Transverse colon (tissue), 4 donors: ENCODE data around the gene INAVA. TPM values are rescaled to one million over a fixed set of nuclear protein-coding genes. Genes with fewer than 3 reads are reported as not detected.
"Not testable (repeated sequence)": the region's sequence is repeated elsewhere in the genome, so short reads cannot be mapped to it uniquely, and the experiment has no call there.

Source experiments
- DNase-seq: peaks from one replicate; pipeline ENCODE4 v3.0.0-alpha.2; 2019
- H3K27ac ChIP-seq, 4 donors: fragments of 200-600 bp; sonication (generic); 2 replicates each; pipeline ENCODE4 v1.5.1; 2016 to 2018; ENCODE audit warnings: inconsistent platforms in 4 of 4
- H3K27me3 ChIP-seq: fragments of 200-600 bp; sonication (generic); 2 replicates; pipeline ENCODE4 v1.5.1; 2017; ENCODE audit warnings: inconsistent platforms
- H3K36me3 ChIP-seq, 4 donors: fragments of 200-600 bp; sonication (generic); 2 replicates each; pipeline ENCODE4 v1.5.1; 2017 to 2019; ENCODE audit warnings: inconsistent platforms in 4 of 4
- H3K4me1 ChIP-seq, 4 donors: fragments of 200-600 bp; sonication (generic); 2 replicates each; pipeline ENCODE4 v1.5.1; 2017 to 2020; ENCODE audit warnings: inconsistent platforms in 4 of 4
- H3K4me3 ChIP-seq, 4 donors: fragments of 200-600 bp; sonication (generic); 1 replicate in 1 of 4; 2 replicates in 3 of 4; pipeline versions ENCODE4 v1.5.1 to v1.6.1; 2017 to 2019; ENCODE audit warnings: inconsistent platforms in 4 of 4
- H3K9me3 ChIP-seq, 2 donors: fragments of 200-600 bp; sonication (generic); 2 replicates each; pipeline ENCODE4 v1.5.1; 2017 to 2019; ENCODE audit warnings: inconsistent platforms in 2 of 2
- CTCF ChIP-seq, 5 experiments: fragments of 200-600 bp in 3 of 5; fragments of 450-650 bp in 2 of 5; sonication (generic) in 3 of 5; IDR thresholded peaks; 1 replicate in 2 of 5; 2 replicates in 3 of 5; pipeline ENCODE4 v1.5.1; 2016 to 2017; ENCODE audit warnings: antibody characterized with exemption in 5 of 5, inconsistent platforms in 3 of 5, mild to moderate bottlenecking in 2 of 5, moderate library complexity in 1 of 5
- EP300 ChIP-seq: sonication (generic); formaldehyde crosslinking; IDR thresholded peaks from one replicate; pipeline ENCODE4 v1.6.1; 2017; ENCODE audit warnings: antibody characterized with exemption, low read depth
- POLR2A ChIP-seq: fragments of 450-650 bp; IDR thresholded peaks from one replicate; pipeline ENCODE4 v1.6.1; 2016; ENCODE audit warnings: antibody characterized with exemption, mild to moderate bottlenecking, moderate library complexity
- POLR2AphosphoS5 ChIP-seq, 3 donors: sonication (generic); formaldehyde crosslinking; IDR thresholded peaks; one replicate each; pipeline ENCODE4 v1.6.1; 2016; ENCODE audit warnings: antibody characterized with exemption in 3 of 3
- WGBS, 2 donors: methylation state at CpG; one replicate each; pipeline ENCODE4 v1.1.5; 2018; ENCODE audit warnings: low coverage in 1 of 2; 5-methylcytosine and 5-hydroxymethylcytosine counted together
- in situ Hi-C, 4 donors: fragments of 200-750 bp; cut with MboI; loops; one replicate each; pipeline versions ENCODE4 v1.15.0 to v1.15.1; 2017; ENCODE audit warnings: low sequenced_read_pairs in 3 of 4, low pct_ligation_motif_present in 1 of 4, low pct_unique_long_range_greater_than_20kb in 1 of 4
- intact Hi-C: fragments of 100-400 bp; cut with DNase I; formaldehyde crosslinking; loops from one replicate; pipeline ENCODE4 v1.15.1; 2023; ENCODE audit warnings: low total_unique reads
- total RNA-seq, 4 donors: library from RNA; depleted of rRNA; stranded (reverse); fragments of >200 nt; gene quantifications; one replicate each; pipeline ENCODE4 v1.1.0, GENCODE V29; 2016

INAVA gene
- total RNA-seq, 4 donors from 2014 or later = 139 to 609 (median 265) TPM

GRCh38 chr1:200923601-200924000 lies 28.9 kb downstream of the INAVA start:
- intact Hi-C loops = no loop called here
- Histone ChIP-seq H3K4me3 (no peak overlapping the region), H3K9me3 (no peaks in the 10 kb centered on the region), H3K4me1 (no peaks in the 10 kb centered on the region), H3K27ac (no peak overlapping the region), H3K27me3 (no peaks in the 10 kb centered on the region), H3K36me3 (no peaks in the 10 kb centered on the region)
- TF ChIP-seq EP300 = no peak
- no peak for TF ChIP-seq CTCF (IDR thresholded peaks at IDR 0.05)
- TF ChIP-seq POLR2AphosphoS5 (IDR thresholded peaks at IDR 0.05) = no peak
- TF ChIP-seq POLR2A = no peak
- no peak for DNase-seq
- in situ Hi-C loops = no loop called here
- 80% methylated on average over 1 of the region's 1 CpG; no CpG with 5 or more reads in 1 of the 2 donors for WGBS, 2 donors

DNA sequence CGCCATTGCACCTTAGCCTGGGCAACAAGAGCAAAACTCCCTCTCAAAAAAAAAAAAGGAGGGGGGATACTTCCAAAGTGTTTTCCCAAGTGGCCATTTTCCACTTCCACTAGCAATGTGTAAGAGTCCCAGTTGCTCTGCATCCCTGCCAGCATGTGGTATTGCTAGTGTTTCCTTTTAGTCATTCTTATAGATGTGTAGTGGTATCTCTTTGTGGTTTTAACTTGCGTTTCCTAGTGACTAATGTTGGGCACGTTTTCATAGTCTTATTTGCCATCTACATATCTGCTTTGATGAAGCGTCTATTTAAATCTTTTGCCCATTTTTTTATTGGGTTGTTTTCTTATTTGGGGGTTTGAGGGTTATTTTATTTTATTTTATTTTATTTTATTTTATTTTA lies 31.1 kb downstream of the INAVA start:
- H3K9me3 ChIP-seq = no peaks in the 10 kb centered on the region
- intact Hi-C loops = no loop called here
- H3K27me3 ChIP-seq = no peaks in the 10 kb centered on the region
- no peaks in the 10 kb centered on the region for H3K36me3 ChIP-seq
- WGBS, 2 donors = 78% methylated on average over 4 of the region's 4 CpGs
- no peak overlapping the region for H3K27ac ChIP-seq
- DNase-seq = no peak
- no peak for TF ChIP-seq EP300
- TF ChIP-seq POLR2AphosphoS5 (IDR thresholded peaks at IDR 0.05) = no peak
- no peak for TF ChIP-seq CTCF (IDR thresholded peaks at IDR 0.05)
- H3K4me1 ChIP-seq = peaks cover 0 to 6% (median 0%) of the 10 kb centered on the region in 4 donors
- in situ Hi-C loops = no loop called here
- no peak overlapping the region for H3K4me3 ChIP-seq

GRCh38 chr1:200929530-200930278 lies 35.0 kb downstream of the INAVA start:
- Histone ChIP-seq H3K4me1 (peaks cover 0 to 6% (median 0%) of the 10 kb centered on the region in 4 donors), H3K36me3 (no peaks in the 10 kb centered on the region), H3K9me3 (no peaks in the 10 kb centered on the region), H3K27me3 (no peaks in the 10 kb centered on the region), H3K4me3 (no peak overlapping the region), H3K27ac (peak overlapping the region in 2 of 4 donors; percentile 4 to 45)
- WGBS, 2 donors = 61 to 100% methylated on average over 1 to 4 of the region's 4 CpGs
- no peak for TF ChIP-seq POLR2A
- TF ChIP-seq EP300 = no peak
- in situ Hi-C loops = no loop called here
- peak; percentile 13 for DNase-seq
- intact Hi-C loops = no loop called here

- in situ Hi-C loops, H3K9me3 ChIP-seq, intact Hi-C loops, H3K27me3 ChIP-seq, H3K4me3 ChIP-seq, DNase-seq, H3K36me3 ChIP-seq, H3K4me1 ChIP-seq: not testable (repeated sequence)
- peak overlapping the region in 1 of 4 donors; percentile 45 for H3K27ac ChIP-seq
- WGBS, 2 donors = 85 to 100% methylated on average over 4 to 8 of the region's 8 CpGs
Observed at GRCh38 chr1:200930285-200930684, 35.6 kb downstream of the INAVA start.

DNA sequence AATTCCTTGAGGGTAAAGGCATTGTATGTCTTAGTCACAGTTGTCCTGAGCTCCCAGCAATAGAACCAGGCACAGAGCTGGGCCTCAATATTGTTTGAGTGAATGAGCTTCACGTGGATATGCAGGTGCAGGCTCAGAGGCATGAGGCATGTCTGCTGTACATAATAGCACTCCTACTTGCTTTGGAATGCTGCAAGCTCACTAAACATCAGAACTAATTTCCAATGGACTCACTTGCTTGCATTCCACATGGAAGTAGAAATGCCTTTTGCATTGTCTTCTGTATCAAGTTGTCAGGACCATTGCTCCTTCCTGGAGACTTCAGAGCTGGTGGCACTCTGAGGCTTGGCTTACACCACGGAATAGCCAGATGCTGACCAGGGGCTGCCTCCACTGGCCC lies 37.1 kb downstream of the INAVA start:
- intact Hi-C loops = no loop called here
- in situ Hi-C loops = no loop called here
- WGBS, 2 donors = 93 to 100% methylated on average over 1 to 2 of the region's 2 CpGs
- Histone ChIP-seq H3K9me3 (no peaks in the 10 kb centered on the region), H3K36me3 (no peaks in the 10 kb centered on the region), H3K27me3 (no peaks in the 10 kb centered on the region), H3K27ac (no peak overlapping the region), H3K4me3 (no peak overlapping the region), H3K4me1 (peaks cover 0 to 6% (median 0%) of the 10 kb centered on the region in 4 donors)
- no peak for DNase-seq
- no peak for TF ChIP-seq EP300
- TF ChIP-seq CTCF (IDR thresholded peaks at IDR 0.05) = no peak
- no peak for TF ChIP-seq POLR2AphosphoS5 (IDR thresholded peaks at IDR 0.05)
- TF ChIP-seq POLR2A = no peak
